ENCODE measurements around the gene KIF3A. TPM values are rescaled to one million over a fixed set of nuclear protein-coding genes. Genes with fewer than 3 reads are reported as not detected.

The KIF3A gene
- total RNA-seq, 2 experiments from 2014 or later, result 16.8 to 19.3 TPM

DNA sequence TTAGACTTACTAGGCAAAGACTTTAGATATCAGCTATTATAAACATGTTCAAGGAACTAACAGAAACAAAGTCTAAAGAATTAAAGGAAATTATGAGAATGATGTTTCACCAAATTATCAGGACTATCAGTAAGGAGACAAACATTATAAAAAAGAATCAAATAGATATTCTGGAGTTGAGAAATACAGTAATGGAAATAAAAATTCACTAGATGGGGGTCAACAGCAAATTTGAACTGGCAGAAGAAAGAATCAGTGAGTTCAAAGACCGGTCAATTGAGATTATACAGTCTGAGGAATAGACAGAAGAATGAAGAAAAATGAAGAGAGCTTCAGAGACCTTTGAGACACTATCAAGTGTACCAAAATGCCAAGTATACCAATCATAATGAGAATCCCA lies 89.0 kb downstream of the KIF3A start:
- POLR2A ChIA-PET, result no interaction called here
- no peaks in the 10 kb centered on the region for H3K27me3 Mint-ChIP-seq
- peaks cover 48% of the 10 kb centered on the region for H3K36me3 Mint-ChIP-seq
- DNase-seq (no peak), ATAC-seq (ENCODE audit: low read depth) (no peak)
- H3K4me3 Mint-ChIP-seq, result no peak overlapping the region
- peaks cover 22% of the 10 kb centered on the region for H3K9me3 Mint-ChIP-seq
- H3K4me1 Mint-ChIP-seq, result peaks cover 9% of the 10 kb centered on the region
- H3K27ac Mint-ChIP-seq, result no peak overlapping the region

DNA sequence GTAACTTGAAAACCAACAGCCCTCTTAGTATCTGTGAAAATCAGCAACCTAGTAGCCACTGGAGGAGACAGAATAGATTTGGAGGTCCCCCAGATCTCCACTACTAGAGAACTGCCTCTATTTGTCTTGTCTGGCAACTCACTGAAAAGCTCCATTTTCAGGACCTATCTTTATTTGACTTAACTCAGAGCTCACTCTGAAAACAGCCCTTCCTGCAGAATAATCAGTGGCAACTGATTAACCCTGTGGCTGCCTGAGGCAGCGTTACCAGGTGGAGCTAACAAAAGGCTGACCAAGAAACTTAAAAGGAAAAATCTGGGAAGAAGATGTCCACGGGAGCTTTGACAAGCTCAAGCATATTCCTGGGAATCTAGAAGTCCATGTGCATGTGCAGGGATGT lies 89.9 kb downstream of the KIF3A start:
- Mint-ChIP-seq H3K4me1 (peaks cover 18% of the 10 kb centered on the region), H3K9me3 (peaks cover 22% of the 10 kb centered on the region), H3K36me3 (peaks cover 56% of the 10 kb centered on the region), H3K27me3 (no peaks in the 10 kb centered on the region), H3K27ac (no peak overlapping the region), H3K4me3 (no peak overlapping the region)
- ATAC-seq (ENCODE audit: low read depth) (no peak), DNase-seq (no peak)
- POLR2A ChIA-PET, result no interaction called here

DNA sequence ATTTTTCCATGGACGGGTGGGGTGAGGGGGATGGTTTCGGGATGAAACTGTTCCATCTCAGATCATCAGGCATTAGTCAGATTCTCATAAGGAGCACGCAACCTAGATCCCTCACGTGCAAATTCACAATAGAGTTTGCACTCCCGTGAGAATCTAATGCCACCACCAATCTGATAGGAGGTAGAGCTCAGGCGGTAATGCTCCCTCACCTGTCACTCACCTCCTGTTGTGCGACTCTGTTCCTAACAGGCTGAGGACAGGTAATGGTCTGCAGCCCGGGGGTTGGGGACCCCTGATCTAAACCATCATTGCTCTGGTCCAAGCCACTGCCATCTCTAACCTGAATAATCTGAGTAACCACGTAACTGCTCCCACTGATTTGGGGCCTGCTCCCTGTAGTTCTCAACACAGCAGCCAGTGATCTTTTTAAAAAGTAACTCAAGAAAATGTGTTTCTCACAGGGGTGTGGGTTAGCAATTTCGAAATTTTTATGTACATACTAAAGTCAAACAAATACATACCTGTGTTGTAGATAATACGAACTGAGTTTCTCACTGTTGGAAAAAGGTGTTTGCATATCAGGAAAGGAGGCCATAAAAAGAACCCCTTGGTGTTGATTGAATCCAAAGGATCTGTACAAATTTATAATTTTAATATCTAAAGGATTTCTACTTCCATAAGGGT lies 90.6 kb downstream of the KIF3A start:
- no peaks in the 10 kb centered on the region for H3K27me3 Mint-ChIP-seq
- H3K27ac Mint-ChIP-seq, result no peak overlapping the region
- peaks cover 19% of the 10 kb centered on the region for H3K9me3 Mint-ChIP-seq
- peaks cover 53% of the 10 kb centered on the region for H3K36me3 Mint-ChIP-seq
- ATAC-seq (ENCODE audit: low read depth), result no peak
- no peak for DNase-seq
- POLR2A ChIA-PET, result interaction anchor here (0.7 kb wide), 1 partner anchor 118 kb away, joined by 3 read pairs; no protein-coding TSS in a partner anchor
- H3K4me1 Mint-ChIP-seq, result peaks cover 24% of the 10 kb centered on the region
- H3K4me3 Mint-ChIP-seq, result no peak overlapping the region

DNA sequence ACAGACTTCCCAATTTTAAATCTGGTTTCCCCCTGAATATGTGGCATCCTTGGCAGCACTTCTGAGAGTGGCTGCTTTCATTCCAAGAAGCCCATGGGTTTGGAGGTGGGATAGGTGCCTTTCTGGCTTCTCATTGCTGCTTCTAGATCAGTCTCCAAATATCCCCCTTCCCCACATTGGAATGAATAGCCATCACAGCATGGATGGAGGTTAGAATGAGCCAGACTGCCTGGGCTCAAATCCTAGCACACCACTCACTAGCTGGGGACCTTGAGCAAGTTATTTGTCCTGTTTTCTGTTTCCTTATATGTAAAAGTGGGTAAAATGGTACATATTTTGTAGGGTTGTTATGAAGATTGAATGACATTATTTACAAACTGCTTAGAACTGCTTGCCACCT lies 93.2 kb downstream of the KIF3A start:
- Mint-ChIP-seq H3K4me1 (peaks cover 50% of the 10 kb centered on the region), H3K27ac (no peak overlapping the region), H3K4me3 (no peak overlapping the region), H3K9me3 (peaks cover 15% of the 10 kb centered on the region), H3K27me3 (no peaks in the 10 kb centered on the region), H3K36me3 (peaks cover 47% of the 10 kb centered on the region)
- DNase-seq, result no peak
- POLR2A ChIA-PET, result no interaction called here
- no peak for ATAC-seq (ENCODE audit: low read depth)

Other genes starting within 250 kb of the KIF3A start
- 100 to 1,000 TPM; 228 to 238 TPM for gene IRF1, start 246.8 kb downstream of the KIF3A start, total RNA-seq
- not detected for gene IL5, start 194.0 kb downstream of the KIF3A start, total RNA-seq
- gene RAD50, start 180.6 kb downstream of the KIF3A start, total RNA-seq, result 10 to 100 TPM; 30.7 to 34.1 TPM
- under 1 TPM; 0.30 to 0.37 TPM for gene IL13, start 79.4 kb downstream of the KIF3A start, total RNA-seq
- 1 to 10 TPM in 1 of 2 experiments, not detected in 1; 1.8 TPM for gene IL4, start 63.6 kb downstream of the KIF3A start, total RNA-seq
- gene CCNI2, start 9.9 kb upstream of the KIF3A start, total RNA-seq, result 10 to 100 TPM in 1 of 2 experiments, 1 to 10 TPM in 1; 8.9 to 12.4 TPM
- 10 to 100 TPM; 39.2 to 40.4 TPM for gene SEPTIN8, start 39.7 kb upstream of the KIF3A start, total RNA-seq
- gene SOWAHA, start 75.8 kb upstream of the KIF3A start, total RNA-seq, result not detected
- gene SHROOM1, start 93.1 kb upstream of the KIF3A start, total RNA-seq, result 1 to 10 TPM; 4.0 to 6.3 TPM
- gene GDF9, start 128.9 kb upstream of the KIF3A start, total RNA-seq, result under 1 TPM; 0.77 to 0.80 TPM
- 100 to 1,000 TPM; 278 to 286 TPM for gene UQCRQ, start 129.1 kb upstream of the KIF3A start, total RNA-seq
- 1 to 10 TPM; 4.4 to 4.5 TPM for gene LEAP2, start 136.1 kb upstream of the KIF3A start, total RNA-seq
- 10 to 100 TPM; 40.3 to 42.1 TPM for gene AFF4, start 226.1 kb upstream of the KIF3A start, total RNA-seq